Hematopoietic multipotent progenitor cell treated with erythropoietin and hydrocortisone succinate and interleukin-3 and kit ligand, for 15 days (in vitro differentiated cells): ENCODE measurements around the gene CDT1.
"Not testable (repeated sequence)": the region's sequence is repeated elsewhere in the genome, so short reads cannot be mapped to it uniquely, and the experiment has no call there.

Experiments
- DNase-seq: peaks from one replicate; pipeline ENCODE4 v3.0.0-alpha.2; 2015; ENCODE audit warnings: low spot score

Gene CDT1

DNA sequence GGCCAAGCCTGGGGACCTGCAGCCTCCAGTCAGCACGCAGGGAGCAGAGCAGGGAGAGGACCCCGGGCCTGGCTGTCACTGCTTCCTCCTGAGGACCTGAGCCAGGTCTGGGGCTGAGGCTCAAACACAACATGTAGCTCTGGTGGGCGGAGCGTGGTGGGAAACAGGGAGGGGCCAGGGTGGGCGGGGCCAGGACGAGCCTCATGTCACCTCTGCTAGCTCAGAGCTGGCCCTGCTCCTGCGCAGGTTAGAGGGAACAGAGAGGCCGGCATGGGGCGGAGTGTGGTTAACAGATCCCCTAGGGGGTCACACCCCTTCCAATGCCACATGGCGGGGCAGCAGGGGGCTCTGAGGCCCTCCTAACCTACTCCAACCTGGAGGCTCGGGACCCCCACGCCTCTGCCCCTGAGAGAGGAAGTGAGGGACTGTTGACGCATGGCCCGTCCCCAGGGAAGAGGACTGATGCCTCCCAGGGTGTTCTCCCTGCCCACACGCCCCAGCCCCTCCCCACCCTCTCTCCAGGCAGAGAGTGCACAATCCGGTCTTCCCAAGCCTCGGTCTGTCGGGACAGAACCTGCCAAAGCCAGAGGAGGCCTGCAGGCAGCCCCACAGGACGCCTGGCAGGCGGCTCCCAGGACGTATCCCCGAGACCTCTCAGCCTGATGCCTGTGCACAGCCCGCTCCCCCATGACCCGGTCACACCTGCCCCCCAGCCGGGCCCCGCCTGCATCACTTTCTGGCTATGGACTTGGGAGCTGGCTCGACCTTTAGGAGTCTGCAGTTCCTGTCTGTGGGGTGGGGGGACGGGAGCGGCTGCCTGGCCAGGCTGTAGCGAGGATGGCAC lies 33.8 kb upstream of the CDT1 start:
- peak; percentile 69 for DNase-seq

DNA sequence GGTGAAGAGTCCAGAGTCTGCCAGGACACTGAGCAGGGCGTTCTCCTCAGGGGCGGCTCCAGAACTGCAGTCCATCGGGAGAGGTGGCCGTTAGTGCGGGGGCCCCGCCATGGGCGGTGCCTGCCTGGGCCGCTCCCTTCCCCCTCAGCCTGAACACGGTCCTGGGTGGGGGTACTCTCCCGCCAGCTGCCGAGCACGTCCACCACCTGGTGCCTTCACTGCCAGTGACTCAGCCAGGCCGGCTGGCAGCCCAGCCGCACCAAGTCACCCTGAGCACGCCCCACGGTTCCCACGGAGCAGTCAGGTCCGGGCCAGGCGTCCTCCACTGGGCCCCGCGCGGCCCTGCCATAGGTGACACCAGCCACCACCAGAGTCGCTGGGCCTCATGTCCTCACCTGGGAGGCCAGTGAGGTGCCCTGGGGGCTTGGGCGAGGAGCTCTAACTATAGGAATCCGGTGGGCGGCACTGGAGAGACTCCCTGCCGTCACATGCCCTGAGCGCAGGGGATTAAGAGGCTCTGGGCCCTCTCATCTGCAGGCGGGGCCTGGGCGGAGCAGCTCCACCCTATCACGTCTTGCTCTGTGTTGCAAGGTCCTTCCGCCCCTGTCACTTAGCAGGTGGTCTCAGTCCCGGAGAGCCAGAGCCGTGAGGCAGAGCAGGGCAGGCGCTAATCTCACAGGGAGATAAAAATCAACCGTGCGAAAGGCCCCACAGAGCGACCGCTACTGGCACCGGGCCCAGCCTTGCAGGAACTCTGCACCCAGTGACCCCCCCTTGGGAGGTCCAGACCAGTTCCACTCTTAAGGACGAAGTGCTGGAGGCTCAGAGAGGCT lies 32.9 kb upstream of the CDT1 start:
- peak; percentile 55 for DNase-seq

DNA sequence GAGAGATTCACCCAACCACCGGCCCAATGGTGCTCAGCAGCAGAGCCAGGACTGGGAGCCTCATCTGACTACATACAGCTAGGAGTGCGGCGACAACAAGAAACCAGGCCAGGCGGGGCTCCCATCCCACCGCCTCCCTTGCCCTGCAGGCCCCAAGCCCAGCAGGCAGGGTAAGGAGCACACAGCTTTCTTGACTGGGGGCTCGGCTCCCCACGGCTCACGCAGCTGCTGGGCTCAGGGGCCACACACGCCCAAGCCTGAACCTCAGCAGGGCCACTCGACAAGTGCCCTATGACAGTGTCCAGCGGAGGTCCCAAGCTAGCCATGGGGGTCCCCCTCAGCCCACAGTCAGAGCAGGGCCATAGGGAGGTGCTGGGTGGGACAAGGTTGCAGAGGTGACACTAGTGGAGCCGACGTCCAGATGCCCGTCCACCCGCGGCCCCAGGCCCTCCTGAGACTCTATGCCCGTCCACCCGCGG lies 32.3 kb upstream of the CDT1 start:
- DNase-seq, result no peak

DNA sequence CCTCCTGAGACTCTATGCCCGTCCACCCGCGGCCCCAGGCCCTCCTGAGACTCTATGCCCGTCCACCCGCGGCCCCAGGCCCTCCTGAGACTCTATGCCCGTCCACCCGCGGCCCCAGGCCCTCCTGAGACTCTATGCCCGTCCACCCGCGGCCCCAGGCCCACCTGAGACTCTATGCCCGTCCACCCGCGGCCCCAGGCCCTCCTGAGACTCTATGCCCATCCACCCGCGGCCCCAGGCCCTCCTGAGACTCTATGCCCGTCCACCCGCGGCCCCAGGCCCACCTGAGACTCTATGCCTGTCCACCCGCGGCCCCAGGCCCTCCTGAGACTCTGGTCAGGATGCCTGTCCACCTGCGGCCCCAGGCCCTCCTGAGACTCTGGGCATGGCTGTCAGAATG lies 31.8 kb upstream of the CDT1 start:
- DNase-seq, result not testable (repeated sequence)

DNA sequence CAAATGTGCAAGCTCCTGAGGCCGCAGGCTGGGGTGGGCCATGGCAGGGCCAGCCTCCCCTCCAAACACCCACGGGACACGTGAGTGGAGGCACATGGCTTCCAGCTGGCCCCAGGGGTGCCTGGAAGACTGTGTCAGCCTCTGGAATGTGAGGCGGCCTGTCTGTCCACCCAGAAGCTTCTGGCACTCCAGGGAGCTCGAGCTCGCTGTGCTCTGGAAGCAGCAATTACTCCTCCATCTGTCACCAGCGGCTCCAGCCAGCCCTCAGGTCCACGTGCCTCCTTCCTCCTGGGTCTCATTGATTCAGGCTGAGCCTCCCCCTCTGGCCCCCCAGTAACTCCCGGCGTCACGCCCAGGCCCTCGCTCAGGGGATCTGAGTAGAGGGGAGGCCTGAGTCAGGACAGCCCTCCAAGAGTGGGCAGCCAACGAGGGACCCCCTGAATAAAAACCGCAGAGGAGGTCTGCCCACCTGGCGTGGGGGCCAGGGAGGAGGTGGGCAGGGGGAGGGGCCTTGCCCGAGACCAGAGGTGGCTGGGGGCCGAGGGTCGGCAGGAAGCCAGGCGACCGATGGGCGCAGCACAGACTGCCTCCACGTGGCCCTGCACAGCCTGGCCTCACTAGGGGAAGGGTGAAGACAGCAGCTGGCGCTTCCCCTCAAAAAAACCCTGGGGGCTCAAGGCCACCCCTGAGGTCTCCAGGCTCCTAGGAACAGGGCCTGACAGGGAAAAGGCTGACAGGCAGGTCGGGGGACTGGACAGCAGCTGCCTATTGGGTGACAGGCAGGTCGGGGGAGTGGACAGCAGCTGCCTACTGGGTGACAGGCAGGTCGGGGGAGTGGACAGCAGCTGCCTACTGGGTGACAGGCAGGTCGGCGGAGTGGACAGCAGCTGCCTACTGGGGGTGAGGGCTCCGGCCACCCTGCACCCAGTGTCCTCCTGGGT lies 30.4 kb upstream of the CDT1 start:
- no peak for DNase-seq

DNA sequence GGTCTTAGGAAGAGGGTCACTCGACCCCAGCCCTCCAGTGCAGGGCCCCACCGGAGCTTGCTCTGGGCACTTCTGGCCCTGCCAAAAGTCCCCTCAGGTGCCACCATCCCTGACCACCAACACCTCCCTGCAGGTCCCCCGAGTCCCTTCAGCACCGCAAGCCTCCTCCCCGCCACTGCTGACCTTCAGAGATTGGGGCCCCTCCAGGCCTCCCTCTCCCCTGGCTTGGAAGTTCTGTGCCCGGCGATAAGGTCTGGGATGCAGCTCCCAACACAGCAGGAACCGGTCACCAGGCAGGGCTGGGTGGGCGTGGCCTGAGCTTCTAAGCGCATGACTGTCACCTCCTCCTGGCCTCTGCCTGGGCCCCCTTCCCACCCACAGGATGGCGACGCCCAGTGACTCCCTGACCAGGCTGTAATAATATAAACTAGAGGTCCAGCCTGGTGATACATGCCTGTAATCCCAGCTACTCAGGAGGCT lies 29.7 kb upstream of the CDT1 start:
- DNase-seq, result peak; percentile 46

DNA sequence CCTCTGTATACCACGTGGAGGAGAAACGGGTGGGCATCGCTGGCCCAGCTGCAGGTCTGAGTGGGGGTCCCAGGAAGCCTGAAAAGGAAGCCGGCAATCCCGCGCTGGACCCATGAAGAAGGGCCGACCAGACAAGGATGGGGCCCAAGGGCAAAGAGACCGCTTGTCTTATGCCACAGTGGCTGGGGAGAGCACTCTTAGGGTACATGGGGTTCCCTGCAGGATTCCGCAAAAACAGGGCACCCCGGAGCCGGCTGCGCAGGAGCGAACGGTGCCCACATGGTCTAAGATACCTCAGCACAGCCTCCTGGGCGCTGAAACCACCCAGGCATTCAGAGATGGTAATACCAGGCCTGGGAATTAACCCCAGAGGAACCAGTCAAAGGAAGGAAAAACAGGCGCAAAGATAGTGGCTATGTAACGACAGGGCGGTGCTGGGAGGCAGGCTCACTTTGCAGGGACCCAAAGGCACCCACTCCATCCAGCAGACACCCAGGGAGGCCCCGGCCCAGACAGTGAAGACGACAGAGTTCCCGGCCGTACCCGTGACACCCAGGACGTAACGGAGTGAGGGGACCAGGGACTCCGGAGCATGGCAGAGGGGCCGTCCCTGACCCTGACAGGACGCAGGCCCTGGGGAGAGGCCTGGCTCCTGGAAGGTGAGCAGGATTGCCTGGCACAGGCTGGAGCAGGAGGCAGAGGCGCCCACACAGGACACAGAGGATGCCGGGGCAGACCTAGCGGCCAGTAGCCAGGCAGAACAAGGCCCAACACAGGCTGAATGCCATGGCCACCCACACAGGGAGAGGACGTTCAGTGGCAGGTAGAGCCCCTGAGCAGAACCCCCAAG lies 28.8 kb upstream of the CDT1 start:
- DNase-seq, result no peak

DNA sequence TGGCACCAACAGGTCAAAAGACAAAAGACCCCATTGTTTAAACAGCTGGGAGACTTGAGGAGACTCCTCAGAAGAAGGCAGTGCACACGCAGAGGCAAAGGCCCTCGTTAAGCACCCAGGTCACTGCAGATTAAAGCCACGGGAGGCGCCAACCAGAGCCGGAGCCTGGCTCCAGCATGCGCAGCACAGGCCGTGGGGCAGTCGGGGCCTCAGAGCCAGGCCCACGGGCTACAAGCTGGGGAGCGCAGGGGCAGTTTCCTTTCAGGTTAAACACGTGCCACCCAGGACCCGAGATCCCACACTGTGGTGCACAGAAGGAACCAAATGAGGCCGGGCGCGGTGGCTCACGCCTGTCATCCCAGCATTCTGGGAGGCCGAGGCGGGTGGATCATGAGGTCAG lies 27.8 kb upstream of the CDT1 start:
- no peak for DNase-seq

DNA sequence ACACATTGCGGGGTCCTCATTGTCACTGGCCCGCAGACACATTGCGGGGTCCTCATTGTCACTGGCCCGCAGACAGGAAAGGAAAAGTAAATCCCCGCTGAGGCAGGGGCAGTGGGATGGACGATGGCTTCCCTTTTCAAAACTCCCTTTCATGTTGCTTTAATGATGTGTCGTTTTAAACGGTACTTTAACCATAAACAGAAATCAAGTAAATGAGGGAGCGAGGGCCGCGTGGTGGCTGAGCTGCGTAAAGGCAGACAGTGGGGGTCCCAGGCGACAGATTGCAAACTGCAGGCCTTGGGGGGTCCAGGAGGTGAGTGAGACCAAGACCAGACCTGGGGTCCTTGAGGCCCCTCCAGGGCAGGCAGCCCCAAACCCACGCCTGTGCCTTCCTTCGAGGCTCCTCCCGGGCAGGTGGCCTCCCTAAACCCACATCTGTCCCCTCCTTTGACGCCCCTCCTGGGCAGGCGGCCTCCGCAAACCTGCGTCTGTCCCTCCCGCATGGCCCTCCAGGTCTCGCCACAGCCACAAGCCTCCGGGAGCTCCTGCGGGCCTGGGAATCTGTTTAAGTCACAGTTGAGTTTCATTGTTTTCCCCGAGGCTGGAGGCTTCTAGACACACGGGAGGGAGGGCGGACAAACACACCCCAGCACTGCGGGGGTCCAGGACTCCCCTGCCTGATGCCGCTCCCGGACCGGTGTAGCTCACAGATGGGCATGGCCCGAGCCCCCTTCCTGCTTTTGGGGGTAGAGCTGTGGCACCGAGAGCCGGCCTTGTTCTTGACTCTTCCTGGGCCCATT lies 25.9 kb upstream of the CDT1 start:
- DNase-seq, result no peak

DNA sequence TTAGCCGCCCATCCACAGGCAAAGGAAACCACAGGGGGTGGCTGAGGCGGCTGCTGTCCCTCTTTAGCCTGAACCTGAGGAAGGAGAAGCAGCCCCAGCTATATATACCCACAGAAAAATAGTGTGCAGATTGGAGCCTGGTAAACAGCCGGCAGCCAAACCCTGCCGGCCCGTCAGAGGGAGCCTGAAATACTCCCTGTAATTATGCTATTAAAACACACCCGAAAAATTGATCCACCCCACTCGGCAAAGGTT lies 25.4 kb upstream of the CDT1 start:
- DNase-seq, result no peak

DNA sequence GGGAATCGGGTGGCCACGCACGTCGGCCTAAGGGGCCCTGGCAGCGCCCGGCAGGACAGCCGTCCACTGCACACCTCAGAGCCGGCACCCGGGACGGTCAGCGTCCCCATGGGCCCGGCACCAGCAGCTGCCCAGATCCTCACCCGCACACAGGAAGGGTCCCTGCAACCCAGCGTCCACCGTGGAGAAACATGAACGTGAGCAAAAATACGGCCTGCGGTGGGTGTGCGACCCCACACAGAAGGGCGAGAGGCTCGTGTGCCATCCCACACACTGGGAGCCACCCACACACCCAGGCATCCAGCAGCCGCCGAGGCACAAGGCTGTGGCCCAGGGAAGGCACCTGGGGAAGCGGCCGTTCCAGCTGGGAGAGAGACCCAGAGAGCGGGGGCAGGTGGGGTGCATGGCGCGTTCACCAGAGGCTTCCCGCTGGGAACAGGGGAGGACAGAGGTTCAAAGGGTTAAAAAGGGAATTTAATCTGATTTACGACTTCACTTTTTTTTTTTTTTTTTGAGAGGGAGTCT lies 25.0 kb upstream of the CDT1 start:
- no peak for DNase-seq

DNA sequence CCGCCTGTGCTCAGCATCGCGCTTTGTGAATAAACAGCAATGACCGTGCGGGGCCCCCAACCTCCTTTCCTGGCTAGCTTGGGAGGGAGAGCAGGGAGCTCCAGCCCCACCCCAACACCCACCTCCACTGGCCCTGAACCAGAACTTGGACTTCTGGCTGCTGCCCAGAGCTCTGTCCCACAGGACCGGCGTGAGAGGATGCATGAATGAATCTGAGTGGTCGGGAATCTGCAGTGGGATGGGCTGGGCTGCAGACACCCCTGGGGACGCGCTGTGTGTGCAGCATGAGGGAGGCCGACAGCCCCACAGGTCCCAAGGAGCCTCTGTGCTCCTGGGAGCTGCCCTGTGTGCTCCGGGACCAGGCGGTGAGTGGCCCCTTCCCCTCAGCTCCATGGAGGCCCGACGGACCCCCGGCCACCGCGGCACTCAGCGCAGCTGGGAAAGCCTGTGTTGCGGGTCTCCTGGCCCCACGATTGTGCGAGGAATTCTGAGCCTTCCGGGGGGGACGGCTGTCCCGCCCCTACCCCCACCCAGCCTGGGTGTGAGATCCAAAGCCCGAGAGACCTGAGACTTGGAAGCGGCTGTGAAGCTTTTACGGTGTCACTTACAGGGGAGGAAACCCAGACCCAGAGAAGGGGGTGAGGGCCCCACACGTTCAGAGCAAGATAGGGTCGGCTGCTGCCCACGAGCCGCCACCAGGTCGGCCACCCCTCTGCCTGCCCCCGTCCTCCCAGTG lies 24.0 kb upstream of the CDT1 start:
- no peak for DNase-seq

DNA sequence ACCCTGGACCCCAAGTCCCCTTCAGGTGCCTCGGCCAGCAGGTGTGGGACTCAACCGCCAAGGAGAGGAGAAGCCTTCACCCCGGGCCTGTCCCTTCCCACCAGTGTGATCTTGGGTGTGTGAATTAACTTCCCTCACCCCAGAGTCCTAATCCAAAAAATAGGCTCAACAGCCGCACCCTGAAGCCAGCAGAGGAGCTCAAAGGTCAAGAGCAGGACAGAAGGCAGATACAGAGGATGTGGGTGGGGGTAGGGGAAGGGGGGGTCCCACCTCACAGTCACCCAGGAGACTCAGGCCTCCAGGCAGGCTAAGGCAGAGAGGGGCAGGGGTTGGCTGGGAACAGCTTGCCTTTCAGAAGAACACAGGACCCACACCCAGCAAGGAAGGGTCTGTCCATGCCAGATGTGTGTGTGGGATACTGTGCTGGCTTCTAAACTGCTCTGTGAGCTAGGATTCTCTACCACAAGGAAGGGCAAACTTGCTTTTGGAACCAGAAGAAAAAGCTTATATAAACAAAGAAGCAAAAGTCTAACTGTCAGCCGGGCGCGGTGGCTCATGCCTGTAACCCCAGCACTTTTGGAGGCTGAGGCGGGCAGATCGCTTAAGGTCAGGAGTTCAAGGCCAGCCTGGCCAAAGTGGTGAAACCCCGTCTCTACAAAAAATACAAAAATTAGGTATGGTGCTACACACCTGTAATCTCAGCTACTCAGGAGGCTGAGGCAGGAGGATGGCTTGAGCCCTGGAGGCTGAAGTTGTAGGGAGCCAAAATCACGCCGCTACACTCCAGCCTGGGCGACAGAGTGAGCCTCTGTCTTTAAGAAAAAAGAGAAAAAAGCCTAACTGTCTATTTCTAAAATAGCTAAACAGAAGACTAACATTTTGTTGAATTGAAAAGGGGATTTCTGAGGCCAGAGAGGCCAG lies 23.2 kb upstream of the CDT1 start:
- no peak for DNase-seq

DNA sequence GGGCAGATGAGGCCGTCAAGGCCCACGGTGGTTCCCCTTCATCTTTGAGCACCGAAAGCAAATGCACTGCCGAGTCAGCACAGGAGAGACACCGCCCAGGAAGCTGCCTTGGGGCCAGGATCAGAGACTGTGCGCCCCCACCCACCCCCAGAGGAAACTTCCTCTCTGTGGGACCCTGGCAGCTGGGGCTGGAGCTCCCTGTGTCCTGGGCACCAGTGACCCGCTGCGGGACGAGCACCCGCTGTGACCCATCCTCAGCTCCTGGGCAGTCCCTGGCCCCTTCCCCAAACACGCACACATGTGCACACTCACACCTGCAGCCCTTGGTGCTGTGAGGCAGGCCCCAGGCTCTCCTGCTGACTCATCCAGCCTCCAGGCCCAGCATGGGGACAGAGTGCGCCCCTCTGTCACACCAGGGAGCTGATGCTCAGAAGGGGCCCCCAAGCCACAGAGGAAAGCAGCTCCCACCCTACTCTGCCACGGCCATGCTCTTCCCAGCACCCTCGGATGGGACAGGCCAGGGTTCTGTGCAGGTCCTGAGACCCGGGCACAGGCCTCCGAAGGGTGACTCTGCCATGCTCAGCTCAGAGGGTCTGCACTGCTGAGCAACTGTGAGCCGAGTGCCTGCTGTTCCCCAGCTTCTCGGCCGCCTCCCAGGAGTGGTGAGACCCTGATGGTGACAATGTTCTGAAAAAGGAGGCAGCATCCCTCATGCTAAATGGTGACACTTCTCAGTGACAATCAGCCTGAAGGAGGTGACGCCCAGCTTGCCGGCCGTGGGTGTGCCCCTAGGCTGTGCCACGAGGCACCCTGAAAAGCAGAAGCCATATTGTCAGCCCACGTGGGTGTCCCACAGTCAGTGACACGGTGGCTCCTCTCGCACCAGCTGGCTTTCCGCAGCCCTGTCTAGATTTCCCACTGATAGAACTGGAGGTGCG lies 22.2 kb upstream of the CDT1 start:
- peak; percentile 68 for DNase-seq

DNA sequence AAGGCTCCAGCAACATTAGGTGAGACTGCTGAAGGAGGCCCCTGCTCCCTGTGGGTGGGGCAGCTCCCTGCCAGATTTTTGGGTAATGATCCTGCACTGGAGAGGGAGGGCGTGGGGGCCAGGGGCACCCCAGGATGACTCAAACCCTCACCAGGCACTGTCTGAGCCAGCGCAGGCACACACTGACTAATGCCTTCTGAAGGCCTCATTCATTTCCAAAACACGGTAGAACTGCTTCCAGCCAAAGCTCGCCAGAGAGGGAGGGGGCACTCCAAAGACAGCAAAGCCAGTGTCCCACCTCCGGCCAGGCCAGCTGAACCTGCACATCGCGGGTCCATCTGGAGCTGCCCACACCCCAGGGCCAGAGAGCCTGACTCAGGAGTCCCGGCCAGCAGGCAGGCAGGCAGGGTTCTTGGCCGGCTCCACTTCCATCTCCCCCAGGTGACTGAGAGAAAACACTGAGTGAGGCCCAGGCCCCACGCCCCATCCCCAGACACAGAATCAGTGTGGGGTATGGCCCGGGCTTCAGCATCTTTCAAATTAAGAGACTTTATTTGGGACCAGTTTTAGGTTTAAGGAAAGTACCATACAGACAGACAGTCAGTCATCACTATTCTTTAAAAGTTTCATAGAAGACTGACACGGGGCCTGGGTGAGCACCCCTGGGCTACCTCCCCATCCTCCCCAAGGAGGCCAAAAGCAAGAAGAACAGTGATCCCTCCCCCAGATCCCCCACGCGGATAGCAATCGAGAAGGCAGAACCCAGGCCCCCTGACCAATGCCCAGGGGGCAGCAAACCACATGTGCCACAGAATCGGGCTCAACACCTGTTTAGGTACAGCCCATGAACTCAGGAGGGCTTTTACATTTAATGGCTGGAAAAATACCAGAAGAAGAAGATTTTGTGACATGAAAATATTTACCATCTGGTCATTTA lies 20.9 kb upstream of the CDT1 start:
- DNase-seq, result peak; percentile 49
